Thoracic aorta (tissue), 2 donors: ENCODE data around the gene SRRM4. TPM values are rescaled to one million over a fixed set of nuclear protein-coding genes. Genes with fewer than 3 reads are reported as not detected.

Experiments used
- ATAC-seq: fragments of 150-250 bp; one replicate; pipeline ENCODE4 v1.8.0; 2017; ENCODE audit warnings: low read depth; ENCODE audit not compliant: insufficient number of reproducible peaks, low FRiP score
- DNase-seq: peaks from one replicate; pipeline ENCODE4 v3.0.0-alpha.2; 2020; ENCODE audit warnings: low spot score
- H3K27ac ChIP-seq, 2 donors: fragments of 200-600 bp; sonication (generic); 1 replicate in 1 of 2; 2 replicates in 1 of 2; pipeline ENCODE4 v1.5.1; 2016; ENCODE audit warnings: mild to moderate bottlenecking in 2 of 2, moderate library complexity in 2 of 2
- H3K27me3 ChIP-seq: fragments of 200-600 bp; sonication (generic); replicated peaks from 2 replicates; pipeline ENCODE4 v1.6.0; 2016; ENCODE audit warnings: mild to moderate bottlenecking; ENCODE audit not compliant: insufficient read depth
- H3K36me3 ChIP-seq: fragments of 200-600 bp; sonication (generic); one replicate; pipeline ENCODE4 v1.5.1; 2016
- H3K4me1 ChIP-seq, 2 donors: fragments of 200-600 bp; sonication (generic); 1 replicate in 1 of 2; 2 replicates in 1 of 2; pipeline versions ENCODE4 v1.5.1 to v1.6.0; 2016; ENCODE audit warnings: low read depth in 2 of 2, mild to moderate bottlenecking in 1 of 2; ENCODE audit not compliant: control insufficient read depth in 1 of 2
- H3K4me3 ChIP-seq: fragments of 200-600 bp; sonication (generic); 2 replicates; pipeline ENCODE4 v1.5.1; 2016; ENCODE audit warnings: mild to moderate bottlenecking
- H3K9me3 ChIP-seq: fragments of 200-600 bp; sonication (generic); 2 replicates; pipeline ENCODE4 v1.5.1; 2016
- total RNA-seq, 2 donors: library from RNA; depleted of rRNA; stranded (reverse); fragments of >200 nt; gene quantifications; one replicate each; pipeline versions ENCODE4 v1.1.0 to v1.2.3, GENCODE V29; 2016
- TF ChIP-seq, protein P1 (sequence below): fragments of 200-600 bp; sonication (generic); IDR thresholded peaks from one replicate; pipeline ENCODE4 v1.5.1; 2019; ENCODE audit warnings: antibody characterized with exemption

The SRRM4 gene
- total RNA-seq, 2 donors from 2014 or later, result 0.21 TPM; not detected in 1

DNA sequence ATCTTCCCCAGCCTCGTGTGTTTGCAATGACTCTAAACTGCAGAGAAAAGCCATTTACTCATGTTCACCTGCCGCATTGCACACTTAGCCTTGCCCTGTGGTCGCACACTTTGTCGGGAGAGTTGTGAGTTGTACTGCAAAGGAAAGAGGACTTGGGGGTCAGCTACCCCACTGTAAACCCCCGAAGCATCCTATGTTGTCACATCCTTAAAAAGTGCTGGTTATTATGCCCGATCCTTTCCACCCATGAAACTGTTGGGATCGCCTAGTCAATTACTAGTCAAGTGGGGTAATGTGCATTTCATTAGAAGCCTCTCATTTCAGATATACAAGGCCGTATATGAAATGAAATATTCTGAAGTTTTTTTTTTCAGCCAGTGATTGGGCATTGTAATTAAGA is 98.2 kb downstream of the SRRM4 start:
- Histone ChIP-seq H3K36me3 (no peaks in the 10 kb centered on the region), H3K4me3 (no peak overlapping the region), H3K27ac (no peak overlapping the region), H3K9me3 (no peaks in the 10 kb centered on the region), H3K4me1 (no peaks in the 10 kb centered on the region), H3K27me3 (no peaks in the 10 kb centered on the region)
- DNase-seq (no peak), ATAC-seq (no peak)
- TF ChIP-seq, protein P1, sequence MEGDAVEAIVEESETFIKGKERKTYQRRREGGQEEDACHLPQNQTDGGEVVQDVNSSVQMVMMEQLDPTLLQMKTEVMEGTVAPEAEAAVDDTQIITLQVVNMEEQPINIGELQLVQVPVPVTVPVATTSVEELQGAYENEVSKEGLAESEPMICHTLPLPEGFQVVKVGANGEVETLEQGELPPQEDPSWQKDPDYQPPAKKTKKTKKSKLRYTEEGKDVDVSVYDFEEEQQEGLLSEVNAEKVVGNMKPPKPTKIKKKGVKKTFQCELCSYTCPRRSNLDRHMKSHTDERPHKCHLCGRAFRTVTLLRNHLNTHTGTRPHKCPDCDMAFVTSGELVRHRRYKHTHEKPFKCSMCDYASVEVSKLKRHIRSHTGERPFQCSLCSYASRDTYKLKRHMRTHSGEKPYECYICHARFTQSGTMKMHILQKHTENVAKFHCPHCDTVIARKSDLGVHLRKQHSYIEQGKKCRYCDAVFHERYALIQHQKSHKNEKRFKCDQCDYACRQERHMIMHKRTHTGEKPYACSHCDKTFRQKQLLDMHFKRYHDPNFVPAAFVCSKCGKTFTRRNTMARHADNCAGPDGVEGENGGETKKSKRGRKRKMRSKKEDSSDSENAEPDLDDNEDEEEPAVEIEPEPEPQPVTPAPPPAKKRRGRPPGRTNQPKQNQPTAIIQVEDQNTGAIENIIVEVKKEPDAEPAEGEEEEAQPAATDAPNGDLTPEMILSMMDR, result no peak

DNA sequence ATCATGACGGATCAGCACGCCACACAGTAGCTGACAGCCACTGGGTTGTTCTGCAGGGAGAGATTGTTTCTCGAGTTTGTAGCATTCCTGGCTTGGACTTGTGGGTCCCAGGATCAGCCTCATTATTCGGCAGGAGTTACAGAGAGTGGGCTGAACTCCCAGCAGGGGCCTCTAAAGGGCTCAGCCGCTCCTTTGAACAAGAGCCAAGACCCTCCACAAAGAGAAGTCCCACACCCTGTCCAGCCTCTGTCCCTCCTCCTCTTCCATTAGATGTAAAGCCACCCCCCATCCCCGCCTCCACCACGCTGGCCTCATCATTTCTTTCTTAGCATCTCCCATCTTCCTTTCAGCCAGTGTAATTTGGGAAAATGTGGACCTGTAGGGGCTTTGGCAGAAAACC is 100.7 kb downstream of the SRRM4 start:
- TF ChIP-seq, protein P1, result no peak
- Histone ChIP-seq H3K4me1 (no peaks in the 10 kb centered on the region), H3K27me3 (no peaks in the 10 kb centered on the region), H3K36me3 (no peaks in the 10 kb centered on the region), H3K27ac (no peak overlapping the region), H3K9me3 (no peaks in the 10 kb centered on the region), H3K4me3 (no peak overlapping the region)
- ATAC-seq (no peak), DNase-seq (no peak)

DNA sequence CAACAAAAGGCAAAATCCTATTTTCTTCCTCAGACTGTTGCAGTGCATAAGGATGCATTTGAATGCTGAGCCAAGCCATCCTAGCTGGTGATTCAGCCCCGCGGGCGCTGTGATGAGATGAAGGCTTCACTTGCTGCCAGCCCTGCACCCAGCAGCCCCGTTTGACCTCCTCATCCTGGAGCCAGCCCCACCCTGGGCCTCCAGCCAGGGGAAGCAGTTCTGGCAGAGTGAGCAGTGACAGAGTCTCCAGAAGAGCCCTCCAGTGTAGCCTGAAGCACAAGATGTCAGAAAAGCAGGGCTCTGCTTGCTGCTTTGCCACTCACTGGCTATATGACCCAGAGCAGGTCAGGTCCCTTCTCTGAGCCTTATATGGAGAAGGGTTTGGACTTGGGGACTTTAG is 101.2 kb downstream of the SRRM4 start:
- Histone ChIP-seq H3K27ac (no peak overlapping the region), H3K27me3 (no peaks in the 10 kb centered on the region), H3K9me3 (no peaks in the 10 kb centered on the region), H3K4me3 (no peak overlapping the region), H3K36me3 (no peaks in the 10 kb centered on the region), H3K4me1 (no peaks in the 10 kb centered on the region)
- TF ChIP-seq, protein P1, result no peak
- no peak for ATAC-seq
- DNase-seq, result no peak

DNA sequence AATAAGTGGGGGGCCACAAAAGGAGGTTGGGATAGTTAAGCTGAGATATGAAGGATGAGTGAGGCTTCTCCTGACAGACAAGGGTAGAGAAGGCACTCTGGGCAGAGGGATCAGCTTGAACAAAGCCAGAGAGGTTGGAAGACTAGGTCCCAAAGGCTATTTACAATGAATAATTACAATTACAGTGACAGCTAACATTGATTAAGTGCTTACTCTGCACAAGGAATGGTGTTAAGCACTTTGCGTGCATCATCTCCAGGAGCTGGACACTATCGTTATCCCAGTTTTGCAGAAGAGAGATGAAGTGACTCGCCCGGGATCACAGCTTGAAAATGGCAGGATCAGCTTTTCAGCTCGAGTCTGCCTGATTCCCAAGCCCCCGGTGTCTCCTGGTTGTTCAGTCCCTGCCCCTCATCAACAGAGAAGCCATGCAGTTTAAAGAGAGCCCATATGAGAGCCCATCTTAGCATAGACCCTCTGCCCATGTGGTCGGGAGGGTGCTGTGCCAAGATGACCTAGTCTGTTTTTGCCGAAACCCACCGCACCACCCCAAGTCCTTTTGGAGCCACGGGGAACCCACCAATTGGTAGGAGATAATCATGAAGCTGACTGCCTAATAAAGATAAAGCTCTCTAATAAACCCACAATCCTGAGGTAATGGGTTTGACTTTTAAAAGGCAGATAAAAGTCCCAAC is 107.5 kb downstream of the SRRM4 start:
- Histone ChIP-seq H3K4me1 (no peaks in the 10 kb centered on the region), H3K4me3 (no peak overlapping the region), H3K27ac (no peak overlapping the region), H3K9me3 (no peaks in the 10 kb centered on the region), H3K36me3 (no peaks in the 10 kb centered on the region), H3K27me3 (no peaks in the 10 kb centered on the region)
- DNase-seq, result no peak
- no peak for ATAC-seq
- TF ChIP-seq, protein P1, result no peak

DNA sequence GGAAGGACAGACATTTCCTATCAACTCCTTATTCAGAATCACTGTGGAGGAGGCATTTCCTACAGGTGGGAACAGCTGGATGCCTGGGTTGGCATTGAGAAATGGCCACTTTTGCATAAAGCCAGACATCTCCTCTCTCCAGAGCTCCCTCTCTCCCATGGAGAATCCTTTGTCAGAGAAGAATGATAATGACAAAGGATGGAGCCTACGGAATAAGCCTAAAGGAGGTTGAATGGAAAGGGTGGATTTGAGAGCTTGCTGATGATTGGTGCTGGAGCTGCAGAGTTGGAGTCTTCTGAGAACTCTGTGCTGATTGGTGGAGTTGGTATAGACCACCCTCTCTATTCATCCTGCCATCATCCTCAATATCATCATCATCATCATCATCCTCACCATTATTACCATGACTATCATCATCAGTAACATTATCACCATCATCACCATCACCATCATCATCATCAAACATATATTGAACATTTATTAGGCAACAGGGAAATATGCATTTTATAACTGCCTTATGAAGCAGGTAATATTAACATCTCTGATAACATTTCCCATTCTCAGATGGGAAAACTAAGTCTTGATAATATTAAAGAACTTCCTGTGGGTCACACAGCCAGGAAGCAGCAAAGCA is 108.2 kb downstream of the SRRM4 start:
- no peaks in the 10 kb centered on the region for H3K4me1 ChIP-seq
- TF ChIP-seq, protein P1, result no peak
- H3K27me3 ChIP-seq, result no peaks in the 10 kb centered on the region
- no peak overlapping the region for H3K27ac ChIP-seq
- H3K36me3 ChIP-seq, result no peaks in the 10 kb centered on the region
- DNase-seq (no peak), ATAC-seq (no peak)
- no peaks in the 10 kb centered on the region for H3K9me3 ChIP-seq
- H3K4me3 ChIP-seq, result no peak overlapping the region
